Measurements from ENCODE around the gene SMARCC2. TPM values are rescaled to one million over a fixed set of nuclear protein-coding genes. Genes with fewer than 3 reads are reported as not detected.
A peak's percentile ranks its signal among the peaks of the same experiment; 100 is the strongest.
"Not testable (repeated sequence)": the region's sequence is repeated elsewhere in the genome, so short reads cannot be mapped to it uniquely, and the experiment has no call there.

The SMARCC2 gene
- total RNA-seq, 2 experiments from 2014 or later: 162 to 174 TPM

- peak overlapping the region; percentile 97 for H3K27ac Mint-ChIP-seq
- peaks cover 47% of the 10 kb centered on the region for H3K36me3 Mint-ChIP-seq
- ATAC-seq (ENCODE audit: low read depth) (peak; percentile 6), DNase-seq (peak; percentile 48)
- H3K4me3 Mint-ChIP-seq: peak overlapping the region; percentile 96
- H3K27me3 Mint-ChIP-seq: no peaks in the 10 kb centered on the region
- no peaks in the 10 kb centered on the region for H3K9me3 Mint-ChIP-seq
- H3K4me1 Mint-ChIP-seq: peaks cover 35% of the 10 kb centered on the region
- POLR2A ChIA-PET: interaction anchor here (0.6 to 9.1 kb wide), 14 partner anchors 9 to 430 kb away, joined by 3 to 145 read pairs (median 4); partner anchors contain the start of genes CD63, CNPY2, ESYT1 and MYL6B
Observed at GRCh38 chr12:56158926-56159461, 30.3 kb downstream of the SMARCC2 start.

DNA sequence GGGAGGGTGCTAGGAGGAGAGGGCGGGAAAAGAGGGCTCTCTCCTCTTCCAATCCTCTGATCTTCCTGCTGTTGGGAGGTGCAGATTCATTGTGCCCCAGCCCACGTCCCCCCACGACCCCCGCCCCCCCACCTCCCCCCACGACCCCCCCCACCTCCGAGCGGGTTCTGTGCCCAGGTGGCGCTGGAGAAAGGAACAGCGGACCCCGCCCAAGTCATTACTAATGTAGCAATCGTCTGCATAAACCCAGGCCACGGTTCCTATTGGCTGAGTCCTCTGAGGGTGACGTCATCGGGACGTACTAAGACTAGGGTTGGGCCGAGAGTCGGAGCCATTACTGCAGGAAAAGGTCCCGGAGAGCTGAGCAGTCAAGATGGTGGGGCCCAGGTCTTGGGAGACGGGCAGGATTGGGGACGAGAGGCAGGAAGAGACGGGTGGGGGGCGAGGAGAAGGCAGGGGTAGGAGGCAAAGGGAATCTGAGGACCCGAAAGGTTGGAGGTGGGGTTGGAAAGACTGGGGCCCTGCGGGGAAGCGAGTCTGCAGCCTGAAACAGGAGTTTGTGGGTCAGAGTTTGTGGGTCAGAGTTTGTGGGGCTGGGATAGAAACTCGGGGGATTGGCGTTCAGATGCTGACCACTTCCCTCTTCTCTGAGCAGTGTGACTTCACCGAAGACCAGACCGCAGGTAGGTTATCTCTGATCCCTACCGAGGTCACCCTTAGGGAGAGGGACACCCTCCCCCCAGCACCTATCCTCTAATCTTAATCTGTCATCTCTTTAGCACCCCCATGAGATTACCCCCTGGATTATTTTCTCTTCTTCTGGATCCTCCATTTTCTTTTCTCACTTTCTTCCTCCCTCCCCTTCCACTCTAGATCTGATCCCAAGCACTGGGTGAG, 31.0 kb downstream of the SMARCC2 start, which contains the start of gene MYL6:
TSS of gene MYL6 (plus strand) at position 331 of the 897 bp plus-strand sequence. CDS start at position 374, 43 bp downstream.
- POLR2A ChIA-PET: interaction anchor here (0.6 to 9.1 kb wide), 15 partner anchors 8 to 429 kb away, joined by 3 to 145 read pairs (median 4); partner anchors contain the start of genes CD63, CNPY2, ESYT1 and MYL6B
- Mint-ChIP-seq H3K27me3 (no peaks in the 10 kb centered on the region), H3K4me1 (peaks cover 38% of the 10 kb centered on the region), H3K36me3 (peaks cover 41% of the 10 kb centered on the region), H3K27ac (peak within 1 kb of the TSS; percentile 97), H3K4me3 (peak within 1 kb of the TSS; percentile 96), H3K9me3 (no peaks in the 10 kb centered on the region)
- DNase-seq (peak; percentile 81), ATAC-seq (ENCODE audit: low read depth) (peak; percentile 82)

- peaks cover 36% of the 10 kb centered on the region for H3K36me3 Mint-ChIP-seq
- H3K4me3 Mint-ChIP-seq: peak overlapping the region; percentile 96
- POLR2A ChIA-PET: interaction anchor here (0.7 to 9.1 kb wide), 12 partner anchors 12 to 184 kb away, joined by 3 to 145 read pairs (median 4); partner anchors contain the start of genes ESYT1, RAB5B, SMARCC2 and ZC3H10
- peak overlapping the region; percentile 97 for H3K27ac Mint-ChIP-seq
- DNase-seq (peak; percentile 71), ATAC-seq (ENCODE audit: low read depth) (peak; percentile 37)
- H3K27me3 Mint-ChIP-seq: no peaks in the 10 kb centered on the region
- peaks cover 40% of the 10 kb centered on the region for H3K4me1 Mint-ChIP-seq
- no peaks in the 10 kb centered on the region for H3K9me3 Mint-ChIP-seq
Observed at GRCh38 chr12:56157201-56158028, 31.9 kb downstream of the SMARCC2 start.

GRCh38 chr12:56156464-56157200, 32.7 kb downstream of the SMARCC2 start:
- H3K4me3 Mint-ChIP-seq: peak overlapping the region; percentile 96
- DNase-seq; H3K27me3 Mint-ChIP-seq; ATAC-seq (ENCODE audit: low read depth); H3K9me3 Mint-ChIP-seq: not testable (repeated sequence)
- H3K36me3 Mint-ChIP-seq: peaks cover 34% of the 10 kb centered on the region
- peaks cover 41% of the 10 kb centered on the region for H3K4me1 Mint-ChIP-seq
- peak overlapping the region; percentile 97 for H3K27ac Mint-ChIP-seq
- POLR2A ChIA-PET: interaction anchor here (0.7 to 1.4 kb wide), 9 partner anchors 11 to 523 kb away, joined by 3 to 7 read pairs (median 3); partner anchors contain the start of genes ESYT1 and ZC3H10

DNA sequence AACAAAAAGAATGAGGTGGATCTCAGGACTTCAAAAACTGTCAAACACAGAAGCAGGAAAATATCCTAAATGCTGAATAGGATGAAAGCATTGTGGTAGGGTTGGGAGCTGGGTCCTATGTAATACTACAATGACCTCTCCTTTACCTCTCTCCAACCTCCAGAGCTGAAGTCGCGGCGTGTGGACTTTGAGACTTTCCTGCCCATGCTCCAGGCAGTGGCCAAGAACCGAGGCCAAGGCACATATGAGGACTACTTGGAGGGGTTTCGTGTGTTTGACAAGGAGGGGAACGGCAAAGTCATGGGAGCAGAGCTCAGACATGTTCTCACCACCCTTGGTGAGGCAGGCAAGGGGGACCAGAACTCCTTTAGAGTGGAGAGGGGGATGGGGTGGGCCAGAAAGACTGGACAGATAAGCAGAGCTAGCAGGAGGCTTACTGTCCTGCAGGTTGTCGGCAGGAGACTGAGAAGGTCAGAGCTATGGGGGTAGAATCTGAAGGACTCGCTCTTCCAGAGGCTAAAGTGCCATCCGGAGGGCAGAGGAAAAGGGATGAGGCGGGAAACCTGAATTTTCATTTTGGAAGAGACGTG, 33.9 kb downstream of the SMARCC2 start:
- H3K27me3 Mint-ChIP-seq: no peaks in the 10 kb centered on the region
- no peak for DNase-seq
- peaks cover 30% of the 10 kb centered on the region for H3K36me3 Mint-ChIP-seq
- ATAC-seq (ENCODE audit: low read depth): no peak
- H3K4me3 Mint-ChIP-seq: no peak overlapping the region
- no peaks in the 10 kb centered on the region for H3K9me3 Mint-ChIP-seq
- H3K4me1 Mint-ChIP-seq: peaks cover 43% of the 10 kb centered on the region
- POLR2A ChIA-PET: interaction anchor here (0.6 to 1.3 kb wide), 3 partner anchors 10 to 55 kb away, joined by 3 to 12 read pairs (median 4); partner anchors contain the start of gene ESYT1
- peak overlapping the region; percentile 37 for H3K27ac Mint-ChIP-seq

DNA sequence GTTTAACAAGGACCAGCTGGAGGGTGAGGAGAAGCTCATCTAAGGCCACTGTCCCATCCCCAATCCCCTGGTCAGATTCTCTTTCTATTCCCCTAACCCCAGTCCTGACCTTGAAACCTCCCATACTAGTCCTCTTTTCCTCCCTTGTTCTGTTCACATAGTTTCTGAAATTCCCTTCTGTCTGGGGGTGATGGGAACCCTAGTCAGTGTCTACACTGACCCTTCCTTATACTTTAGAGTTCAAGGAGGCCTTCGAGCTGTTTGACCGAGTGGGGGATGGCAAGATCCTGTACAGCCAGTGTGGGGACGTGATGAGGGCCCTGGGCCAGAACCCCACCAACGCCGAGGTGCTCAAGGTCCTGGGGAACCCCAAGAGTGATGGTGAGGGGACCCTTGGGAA, 34.5 kb downstream of the SMARCC2 start:
- POLR2A ChIA-PET: interaction anchor here (0.6 to 1.3 kb wide), 4 partner anchors 11 to 54 kb away, joined by 3 to 12 read pairs (median 4); partner anchors contain the start of gene ESYT1

DNA sequence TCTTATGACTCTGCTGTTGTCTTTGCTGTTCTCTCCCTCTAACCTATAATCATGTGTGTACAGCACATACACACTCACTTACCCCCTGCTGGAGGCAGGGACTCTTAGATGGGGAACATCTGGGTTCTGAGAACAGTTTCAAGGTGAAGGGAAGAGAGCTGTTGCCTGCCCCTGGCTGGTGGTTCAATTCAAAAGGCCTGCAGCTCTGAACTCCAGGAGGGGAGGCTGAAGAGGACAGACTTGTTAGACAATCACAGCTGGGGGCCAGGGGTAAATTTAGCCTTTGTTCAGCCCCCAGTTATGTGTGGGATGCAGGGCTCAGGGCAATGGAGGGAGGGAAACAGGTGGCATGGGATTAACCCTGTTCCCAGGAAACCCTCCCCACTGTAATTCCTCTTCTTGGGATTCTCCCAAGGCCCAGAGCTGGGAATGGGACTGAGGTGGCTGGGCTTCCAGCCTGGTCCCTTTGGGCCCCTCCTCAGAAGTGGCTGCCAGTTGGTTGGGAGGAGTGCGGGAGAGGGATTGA, 35.0 kb downstream of the SMARCC2 start:
- Mint-ChIP-seq H3K4me1 (peaks cover 38% of the 10 kb centered on the region), H3K4me3 (no peak overlapping the region)
- POLR2A ChIA-PET: interaction anchor here (1.0 to 1.3 kb wide), 3 partner anchors 9 to 26 kb away, joined by 3 to 5 read pairs (median 4); partner anchors contain the start of gene ESYT1

More for the DNA sequence above, 34.5 kb downstream of the SMARCC2 start:
- H3K9me3 Mint-ChIP-seq: no peaks in the 10 kb centered on the region
- peaks cover 41% of the 10 kb centered on the region for H3K4me1 Mint-ChIP-seq
- peaks cover 25% of the 10 kb centered on the region for H3K36me3 Mint-ChIP-seq
- DNase-seq: no peak
- ATAC-seq (ENCODE audit: low read depth): no peak
- no peaks in the 10 kb centered on the region for H3K27me3 Mint-ChIP-seq
- H3K4me3 Mint-ChIP-seq: no peak overlapping the region
- peak overlapping the region; percentile 18 for H3K27ac Mint-ChIP-seq

GRCh38 chr12:56153678-56154065, 35.6 kb downstream of the SMARCC2 start:
- Mint-ChIP-seq H3K36me3 (peaks cover 19% of the 10 kb centered on the region), H3K4me3 (peak overlapping the region; percentile 95), H3K27me3 (no peaks in the 10 kb centered on the region), H3K4me1 (peaks cover 36% of the 10 kb centered on the region), H3K27ac (peak overlapping the region; percentile 100), H3K9me3 (no peaks in the 10 kb centered on the region)
- no peak for DNase-seq
- POLR2A ChIA-PET: interaction anchor here (1.0 to 1.3 kb wide), 3 partner anchors 10 to 26 kb away, joined by 3 to 5 read pairs (median 4); partner anchors contain the start of gene ESYT1
- no peak for ATAC-seq (ENCODE audit: low read depth)

More for the DNA sequence above, 35.0 kb downstream of the SMARCC2 start:
- Mint-ChIP-seq H3K9me3 (no peaks in the 10 kb centered on the region), H3K27me3 (no peaks in the 10 kb centered on the region), H3K27ac (peak overlapping the region; percentile 23), H3K36me3 (peaks cover 25% of the 10 kb centered on the region)
- no peak for ATAC-seq (ENCODE audit: low read depth)
- DNase-seq: no peak

- Mint-ChIP-seq H3K27ac (peak overlapping the region; percentile 100), H3K9me3 (no peaks in the 10 kb centered on the region), H3K36me3 (peaks cover 17% of the 10 kb centered on the region), H3K4me1 (peaks cover 36% of the 10 kb centered on the region), H3K27me3 (no peaks in the 10 kb centered on the region), H3K4me3 (peak overlapping the region; percentile 95)
- DNase-seq (no peak), ATAC-seq (ENCODE audit: low read depth) (no peak)
- POLR2A ChIA-PET: interaction anchor here (1.0 to 4.2 kb wide), 3 partner anchors 10 to 35 kb away, joined by 3 to 67 read pairs (median 8); partner anchors contain the start of genes ESYT1 and ZC3H10
Observed at GRCh38 chr12:56152756-56153677, 36.3 kb downstream of the SMARCC2 start.

DNA sequence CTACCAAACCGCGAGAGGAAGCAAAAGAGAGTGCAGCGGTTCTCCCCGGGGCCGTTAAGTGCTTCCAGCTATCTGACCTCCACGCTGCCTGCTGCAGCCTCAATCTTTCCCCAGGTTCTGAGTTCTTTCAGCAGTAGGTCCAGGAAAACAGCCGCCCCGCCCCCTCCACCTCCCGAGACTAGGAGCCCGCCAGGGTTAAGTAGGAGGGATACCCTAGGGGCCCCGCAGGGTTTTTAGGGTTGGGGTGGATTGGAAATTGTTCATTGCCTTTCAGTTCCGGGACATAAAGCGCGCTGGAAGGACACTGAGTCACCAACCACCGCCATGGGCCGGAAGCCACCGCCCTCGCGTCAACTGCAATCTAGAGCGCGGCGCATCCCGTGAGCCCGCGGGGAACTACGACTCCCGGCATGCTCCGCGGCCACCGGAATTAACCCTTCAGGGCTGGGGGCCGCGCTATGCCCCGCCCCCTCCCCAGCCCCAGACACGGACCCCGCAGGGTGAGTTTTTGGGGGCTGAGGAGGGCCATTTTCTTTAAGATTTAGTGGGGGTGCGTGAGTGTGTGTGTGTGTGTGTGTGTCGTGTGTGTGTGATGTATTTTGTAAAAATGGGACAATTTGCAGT, 37.0 kb downstream of the SMARCC2 start, which contains the start of gene MYL6B:
TSS of gene MYL6B (plus strand) at position 456 of the 624 bp plus-strand sequence. CDS start 1,332 bp downstream, outside the sequence.
- Mint-ChIP-seq H3K27me3 (no peaks in the 10 kb centered on the region), H3K4me1 (peaks cover 33% of the 10 kb centered on the region), H3K27ac (peak within 1 kb of the TSS; percentile 100), H3K4me3 (peak within 1 kb of the TSS; percentile 95), H3K9me3 (no peaks in the 10 kb centered on the region), H3K36me3 (peaks cover 15% of the 10 kb centered on the region)
- POLR2A ChIA-PET: interaction anchor here (0.8 to 4.7 kb wide), 13 partner anchors 9 to 225 kb away, joined by 3 to 67 read pairs (median 7); partner anchors contain the start of genes ESYT1, MYL6, PA2G4 and PYM1
- ATAC-seq (ENCODE audit: low read depth) (peak; percentile 90), DNase-seq (peak; percentile 93)

Data from activated naive CD8-positive, alpha-beta T cell treated with anti-CD3 and anti-CD28 coated beads, Interleukin-2, amount 10 ng/mL, durations not matched to agents 7 days and 5 days (primary cell).